Endothelial cell of umbilical vein (primary cell): ENCODE data around the gene CELF2. TPM values are rescaled to one million over a fixed set of nuclear protein-coding genes. Genes with fewer than 3 reads are reported as not detected.

Source experiments
- BruUV-seq: library from RNA; stranded (reverse); fragments of 400-500 nt; replicated peaks from 2 replicates; lab custom pipeline; 2021; lab: Mats Ljungman, UMichigan
- CTCF ChIA-PET: fragments of 300-600, 350-600 bp; sonication (Branson Sonifier 250); formaldehyde crosslinking; loops from one replicate; lab custom pipeline; 2021; ENCODE audit warnings: antibody characterized with exemption, inconsistent platforms; lab: Charles Lee
- POLR2A ChIA-PET: fragments of 300-600, 350-600 bp; sonication (Branson Sonifier 250); formaldehyde crosslinking; loops from one replicate; lab custom pipeline; 2021; ENCODE audit warnings: antibody characterized with exemption, inconsistent platforms; lab: Charles Lee
- DNase-seq: peaks from one replicate; pipeline ENCODE4 v3.0.0-alpha.2; 2011; ENCODE audit warnings: low read depth, low spot score
- FAIRE-seq: peaks from 2 replicates; lab custom pipeline; 2011; peaks lifted over from hg19 to GRCh38; lab: Jason Lieb, UNC
- H2AFZ ChIP-seq: 2 replicates; pipeline ENCODE4 v1.6.0; 2012; ENCODE audit warnings: low read depth, low read length, control low read depth, inconsistent platforms
- H3K27ac ChIP-seq: 2 replicates; pipeline ENCODE4 v1.5.1; 2011; ENCODE audit warnings: low read depth, mild to moderate bottlenecking, control low read depth, low read length, moderate library complexity; ENCODE audit not compliant: insufficient read depth
- H3K27me3 ChIP-seq, 2 experiments: 2 replicates each; pipeline versions ENCODE4 v1.6.0 to v1.6.1; 2011; ENCODE audit warnings: low read length in 2 of 2, mixed read lengths in 1 of 2; ENCODE audit not compliant: control insufficient read depth in 2 of 2, insufficient read depth in 2 of 2
- H3K36me3 ChIP-seq, 2 experiments: 2 replicates in 1 of 2; 3 replicates in 1 of 2; pipeline ENCODE4 v1.5.1; 2011; ENCODE audit warnings: low read length in 2 of 2, mild to moderate bottlenecking in 1 of 2, moderate library complexity in 1 of 2; ENCODE audit not compliant: control insufficient read depth in 2 of 2, insufficient read depth in 2 of 2; ENCODE audit errors: extremely low read depth in 1 of 2
- H3K4me1 ChIP-seq: 3 replicates; pipeline ENCODE4 v1.5.1; 2011; ENCODE audit warnings: mild to moderate bottlenecking, low read length; ENCODE audit not compliant: control insufficient read depth, insufficient read depth; ENCODE audit errors: extremely low read depth
- H3K4me2 ChIP-seq: 2 replicates; pipeline ENCODE4 v1.6.1; 2011; ENCODE audit warnings: low read length, control low read depth, mixed read lengths; ENCODE audit not compliant: insufficient read depth
- H3K4me3 ChIP-seq, 3 experiments: fragments of 200-600 bp in 1 of 3; sonication (generic), shearing (Covaris generic) in 1 of 3; replicated peaks in 1 of 3; 2 replicates each; pipeline ENCODE4 v1.5.1; 2011 to 2016; ENCODE audit warnings: control low read depth in 3 of 3, low read length in 3 of 3, mild to moderate bottlenecking in 2 of 3, inconsistent platforms in 1 of 3, low read depth in 1 of 3, moderate library complexity in 1 of 3; ENCODE audit not compliant: insufficient read depth in 1 of 3
- H3K79me2 ChIP-seq: 2 replicates; pipeline ENCODE4 v1.6.0; 2012; ENCODE audit warnings: low read length, inconsistent platforms; ENCODE audit not compliant: control insufficient read depth, insufficient read depth
- H3K9ac ChIP-seq: replicated peaks from 2 replicates; pipeline ENCODE3; 2011; ENCODE audit warnings: low read length, control low read depth; ENCODE audit not compliant: insufficient read depth; ENCODE audit errors: extremely low read depth
- H3K9me1 ChIP-seq: replicated peaks from 3 replicates; pipeline ENCODE4 v1.6.0; 2011; ENCODE audit warnings: mild to moderate bottlenecking, low read length; ENCODE audit not compliant: control insufficient read depth, insufficient read depth; ENCODE audit errors: extremely low read depth
- H3K9me3 ChIP-seq: replicated peaks from 2 replicates; pipeline ENCODE4 v1.5.1; 2012; ENCODE audit warnings: low read length, inconsistent platforms; ENCODE audit not compliant: control insufficient read depth, insufficient read depth
- H4K20me1 ChIP-seq: replicated peaks from 2 replicates; pipeline ENCODE3; 2011; ENCODE audit warnings: mild to moderate bottlenecking, low read length; ENCODE audit not compliant: control insufficient read depth, insufficient read depth; ENCODE audit errors: extremely low read depth
- CTCF ChIP-seq, 2 donors: IDR thresholded peaks; 1 replicate in 1 of 2; 2 replicates in 1 of 2; pipeline ENCODE4 v1.5.1; 2011; ENCODE audit warnings: low read length in 2 of 2, mild to moderate bottlenecking in 2 of 2, moderate library complexity in 2 of 2, control low read depth in 1 of 2, inconsistent platforms in 1 of 2, low read depth in 1 of 2; ENCODE audit not compliant: insufficient read depth in 1 of 2; ENCODE audit errors: extremely low read depth in 1 of 2
- EZH2 ChIP-seq: IDR thresholded peaks from 2 replicates; pipeline ENCODE4 v1.6.1; 2012; ENCODE audit warnings: borderline replicate concordance, low read depth, mild to moderate bottlenecking, moderate library complexity, low read length, inconsistent platforms; ENCODE audit not compliant: severe bottlenecking
- FOS ChIP-seq: IDR thresholded peaks from 2 replicates; pipeline ENCODE4 v1.6.1; 2011; ENCODE audit warnings: mild to moderate bottlenecking, low read length, moderate library complexity, borderline replicate concordance; ENCODE audit not compliant: insufficient read depth
- GATA2 ChIP-seq: IDR thresholded peaks from 2 replicates; pipeline ENCODE4 v1.7.0; 2011; ENCODE audit warnings: low read depth, mild to moderate bottlenecking, moderate library complexity, mixed read lengths, low read length; ENCODE audit not compliant: insufficient read length, insufficient read depth
- JUN ChIP-seq: IDR thresholded peaks from 2 replicates; pipeline ENCODE4 v1.6.1; 2011; ENCODE audit warnings: borderline replicate concordance, low read depth; ENCODE audit not compliant: insufficient read length, insufficient read depth
- MAX ChIP-seq: IDR thresholded peaks from 2 replicates; pipeline ENCODE4 v1.6.1; 2011; ENCODE audit not compliant: insufficient read depth, insufficient read length
- MYC ChIP-seq: IDR thresholded peaks from one replicate; pipeline ENCODE4 v1.6.1; 2011; ENCODE audit warnings: mild to moderate bottlenecking, low read depth, low read length
- POLR2A ChIP-seq: IDR thresholded peaks from 2 replicates; pipeline ENCODE4 v1.6.1; 2012; ENCODE audit warnings: low read depth, mild to moderate bottlenecking, control low read depth, low read length
- POLR2AphosphoS5 ChIP-seq: IDR thresholded peaks from 2 replicates; pipeline ENCODE4 v1.6.1; 2012; ENCODE audit warnings: low read depth, mild to moderate bottlenecking, control low read depth, low read length, moderate library complexity; ENCODE audit not compliant: insufficient read depth
- dilution Hi-C: fragments of 300-500 bp; cut with MboI; formaldehyde crosslinking; loops from one replicate; pipeline ENCODE4 v1.15.0; 2019; ENCODE audit warnings: low sequenced_read_pairs; ENCODE audit not compliant: extremely low pct_ligation_motif_present
- intact Hi-C: fragments of 100-400 bp; cut with micrococcal nuclease; formaldehyde crosslinking; loops from one replicate; pipeline ENCODE4 v1.10.0; 2022
- polyA plus RNA-seq, 4 experiments: library from polyadenylated mRNA; depleted of rRNA in 3 of 4; stranded (reverse) in 3 of 4; unstranded in 1 of 4; fragments of >200 nt; gene quantifications; 2 replicates each; pipeline versions ENCODE4 v1.2.1 to v1.2.3, GENCODE V29; 2011 to 2012; ENCODE audit warnings: missing spikeins in 1 of 4
- total RNA-seq: library from RNA; stranded (reverse); gene quantifications from 2 replicates; pipeline ENCODE4 v1.2.3, GENCODE V29; 2021

The CELF2 gene
- total and polyA plus RNA-seq, 2 donors (not counting 3 experiments of a cell fraction or from before 2014, with no cell fraction given), result 21.6 to 42.6 TPM

DNA sequence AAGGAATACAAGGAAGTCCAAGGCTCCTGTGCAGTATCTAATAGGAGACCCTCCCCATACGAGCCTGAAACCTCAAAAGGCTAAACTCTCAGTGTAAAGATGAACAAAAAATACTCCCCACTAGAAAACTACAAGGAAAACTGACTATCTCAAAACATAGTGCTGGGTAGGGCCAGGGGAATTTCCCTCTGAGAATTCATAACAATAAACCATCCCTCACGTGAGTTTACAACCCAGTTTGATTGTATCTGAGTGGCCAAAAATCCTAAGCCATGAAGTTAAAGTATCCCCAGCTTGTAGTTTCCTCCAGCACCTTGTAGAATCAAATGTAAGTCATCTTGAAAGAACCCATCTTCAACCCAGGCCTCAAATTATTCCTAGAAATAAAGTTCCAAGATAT lies 293.4 kb downstream of the CELF2 start:
- no peak overlapping the region for H3K27ac ChIP-seq
- H3K36me3 ChIP-seq, result peaks cover 0 to 6% of the 10 kb centered on the region in 2 experiments
- H3K4me3 ChIP-seq, result no peak overlapping the region
- no peaks in the 10 kb centered on the region for H3K9me1 ChIP-seq
- DNase-seq (no peak), FAIRE-seq (no peak)
- BruUV-seq, result no TSS peak
- TF ChIP-seq POLR2A, result no peak
- TF ChIP-seq CTCF (IDR thresholded peaks at IDR 0.05; ENCODE audit: extremely low read depth in 1 of 2, insufficient read depth in 1 of 2, low read depth in 1 of 2, low read length in 2 of 2), result no peak
- no peaks in the 10 kb centered on the region for H3K79me2 ChIP-seq
- CTCF ChIA-PET, result no interaction called here
- dilution Hi-C loops, result no loop called here
- no peaks in the 10 kb centered on the region for H3K27me3 ChIP-seq
- H3K4me1 ChIP-seq, result no peaks in the 10 kb centered on the region
- H3K9me3 ChIP-seq, result no peaks in the 10 kb centered on the region
- H3K4me2 ChIP-seq, result no peak overlapping the region
- POLR2A ChIA-PET, result no interaction called here
- H4K20me1 ChIP-seq, result no peaks in the 10 kb centered on the region
- H3K9ac ChIP-seq, result no peak overlapping the region
- intact Hi-C loops, result no loop called here
- no peak overlapping the region for H2AFZ ChIP-seq

GRCh38 chr10:11313463-11313862 lies 295.8 kb downstream of the CELF2 start:
- no peak overlapping the region for H2AFZ ChIP-seq
- no peak for DNase-seq
- no peak overlapping the region for H3K4me3 ChIP-seq
- no peak overlapping the region for H3K4me2 ChIP-seq
- no peaks in the 10 kb centered on the region for H3K9me3 ChIP-seq
- intact Hi-C loops (no loop called here), dilution Hi-C loops (no loop called here)
- H3K36me3 ChIP-seq, result peaks cover 0 to 4% of the 10 kb centered on the region in 2 experiments
- H4K20me1 ChIP-seq, result no peaks in the 10 kb centered on the region
- TF ChIP-seq JUN, result no peak
- TF ChIP-seq GATA2, result no peak
- no peak for TF ChIP-seq CTCF (IDR thresholded peaks at IDR 0.05; ENCODE audit: extremely low read depth in 1 of 2, insufficient read depth in 1 of 2, low read depth in 1 of 2, low read length in 2 of 2)
- no peak for TF ChIP-seq EZH2
- no peak for TF ChIP-seq POLR2AphosphoS5
- no peak for TF ChIP-seq MYC
- no peak for TF ChIP-seq POLR2A
- TF ChIP-seq MAX, result no peak
- no peak for TF ChIP-seq FOS
- no peaks in the 10 kb centered on the region for H3K9me1 ChIP-seq
- ChIA-PET POLR2A (no interaction called here), CTCF (no interaction called here)
- no peaks in the 10 kb centered on the region for H3K79me2 ChIP-seq
- no TSS peak for BruUV-seq
- no peak overlapping the region for H3K27ac ChIP-seq
- no peak for FAIRE-seq
- no peaks in the 10 kb centered on the region for H3K27me3 ChIP-seq
- H3K9ac ChIP-seq, result no peak overlapping the region
- H3K4me1 ChIP-seq, result peaks cover 4% of the 10 kb centered on the region
